WERI-Rb-1 (cell line): ENCODE measurements around the gene RNU11.

ENCODE experiments used
- DNase-seq: peaks from one replicate; pipeline ENCODE4 v3.0.0-alpha.2; 2020
- H3K27ac ChIP-seq: fragments of 250-450 bp; sonication (Bioruptor Pico); 2 replicates; pipeline ENCODE4 v1.5.1; 2020; ENCODE audit warnings: mild to moderate bottlenecking, moderate library complexity
- H3K27me3 ChIP-seq: fragments of 250-450 bp; sonication (Bioruptor Pico); 2 replicates; pipeline ENCODE4 v1.5.1; 2021; ENCODE audit warnings: mild to moderate bottlenecking, low read depth, moderate library complexity; ENCODE audit not compliant: insufficient read depth, severe bottlenecking
- H3K36me3 ChIP-seq: fragments of 250-450 bp; sonication (Bioruptor Pico); 2 replicates; pipeline ENCODE4 v1.5.1; 2020; ENCODE audit warnings: mild to moderate bottlenecking, moderate library complexity
- H3K4me3 ChIP-seq: 2 replicates; pipeline ENCODE4 v1.5.1; 2011; ENCODE audit warnings: low read depth, mild to moderate bottlenecking, control low read depth, low read length
- H3K9me3 ChIP-seq: fragments of 250-450 bp; sonication (Bioruptor Pico); 2 replicates; pipeline ENCODE4 v1.5.1; 2021; ENCODE audit warnings: mild to moderate bottlenecking, moderate library complexity; ENCODE audit not compliant: severe bottlenecking
- TF ChIP-seq, protein P1 (sequence below): IDR thresholded peaks from 2 replicates; pipeline ENCODE4 v1.5.1; 2011; ENCODE audit warnings: low read depth, mild to moderate bottlenecking, control low read depth, inconsistent platforms, low read length

Gene RNU11

DNA sequence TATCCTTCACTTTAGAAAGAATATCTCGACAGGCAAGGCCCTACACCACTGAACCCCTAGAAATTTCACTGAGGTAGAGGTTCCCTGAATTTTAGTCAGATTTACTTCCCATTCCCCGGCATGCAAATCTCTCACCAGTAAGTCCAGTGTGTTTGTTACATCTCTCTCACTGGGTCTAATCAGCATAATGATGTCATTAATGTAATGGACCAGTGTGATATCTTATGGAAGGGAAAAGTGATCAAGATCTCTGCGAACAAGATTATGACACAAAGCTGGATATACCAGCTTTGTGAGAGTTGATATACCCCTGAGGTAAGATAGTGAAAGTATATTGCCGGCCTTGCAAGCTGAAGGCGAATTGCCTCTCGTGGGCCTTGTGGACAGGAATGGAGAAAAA lies 7.9 kb downstream of the RNU11 start:
- Histone ChIP-seq H3K4me3 (no peak overlapping the region), H3K27me3 (no peaks in the 10 kb centered on the region), H3K27ac (no peak overlapping the region), H3K36me3 (no peaks in the 10 kb centered on the region), H3K9me3 (no peaks in the 10 kb centered on the region)
- no peak for DNase-seq
- TF ChIP-seq, protein P1, sequence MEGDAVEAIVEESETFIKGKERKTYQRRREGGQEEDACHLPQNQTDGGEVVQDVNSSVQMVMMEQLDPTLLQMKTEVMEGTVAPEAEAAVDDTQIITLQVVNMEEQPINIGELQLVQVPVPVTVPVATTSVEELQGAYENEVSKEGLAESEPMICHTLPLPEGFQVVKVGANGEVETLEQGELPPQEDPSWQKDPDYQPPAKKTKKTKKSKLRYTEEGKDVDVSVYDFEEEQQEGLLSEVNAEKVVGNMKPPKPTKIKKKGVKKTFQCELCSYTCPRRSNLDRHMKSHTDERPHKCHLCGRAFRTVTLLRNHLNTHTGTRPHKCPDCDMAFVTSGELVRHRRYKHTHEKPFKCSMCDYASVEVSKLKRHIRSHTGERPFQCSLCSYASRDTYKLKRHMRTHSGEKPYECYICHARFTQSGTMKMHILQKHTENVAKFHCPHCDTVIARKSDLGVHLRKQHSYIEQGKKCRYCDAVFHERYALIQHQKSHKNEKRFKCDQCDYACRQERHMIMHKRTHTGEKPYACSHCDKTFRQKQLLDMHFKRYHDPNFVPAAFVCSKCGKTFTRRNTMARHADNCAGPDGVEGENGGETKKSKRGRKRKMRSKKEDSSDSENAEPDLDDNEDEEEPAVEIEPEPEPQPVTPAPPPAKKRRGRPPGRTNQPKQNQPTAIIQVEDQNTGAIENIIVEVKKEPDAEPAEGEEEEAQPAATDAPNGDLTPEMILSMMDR, result no peak

DNA sequence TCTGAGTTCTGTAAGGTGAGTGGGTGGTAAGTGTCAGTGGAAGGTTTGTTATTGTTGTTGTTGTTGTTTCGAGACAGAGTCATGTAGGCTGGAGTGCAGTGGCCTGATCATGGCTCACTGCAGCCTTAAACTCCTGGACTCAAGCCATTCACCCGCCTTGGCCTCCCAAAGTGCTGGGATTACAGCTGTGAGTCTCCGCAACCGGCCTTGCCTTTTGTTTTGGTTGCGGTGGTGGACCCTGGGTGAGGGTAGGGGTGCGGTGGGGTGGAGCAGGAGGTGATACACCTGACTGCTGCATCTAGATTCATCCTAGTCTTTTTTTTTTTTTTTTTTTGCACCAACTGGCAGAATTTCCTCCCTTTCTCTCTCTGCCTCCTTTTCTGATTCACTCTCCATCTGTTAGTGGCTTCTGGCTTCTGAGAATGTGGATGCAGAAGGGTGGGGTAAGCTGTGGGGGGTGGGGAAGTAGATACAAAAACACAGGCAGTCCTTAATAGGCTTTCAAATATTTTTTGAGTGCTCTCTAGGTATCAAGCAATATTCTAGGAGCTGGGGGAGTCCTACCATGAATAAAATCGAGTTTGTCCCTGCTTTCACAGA lies 15.6 kb downstream of the RNU11 start:
- H3K27me3 ChIP-seq, result no peaks in the 10 kb centered on the region
- no peaks in the 10 kb centered on the region for H3K36me3 ChIP-seq
- H3K27ac ChIP-seq, result peak overlapping the region; percentile 59
- no peak for DNase-seq
- no peak overlapping the region for H3K4me3 ChIP-seq
- TF ChIP-seq, protein P1, result no peak
- H3K9me3 ChIP-seq, result no peaks in the 10 kb centered on the region

DNA sequence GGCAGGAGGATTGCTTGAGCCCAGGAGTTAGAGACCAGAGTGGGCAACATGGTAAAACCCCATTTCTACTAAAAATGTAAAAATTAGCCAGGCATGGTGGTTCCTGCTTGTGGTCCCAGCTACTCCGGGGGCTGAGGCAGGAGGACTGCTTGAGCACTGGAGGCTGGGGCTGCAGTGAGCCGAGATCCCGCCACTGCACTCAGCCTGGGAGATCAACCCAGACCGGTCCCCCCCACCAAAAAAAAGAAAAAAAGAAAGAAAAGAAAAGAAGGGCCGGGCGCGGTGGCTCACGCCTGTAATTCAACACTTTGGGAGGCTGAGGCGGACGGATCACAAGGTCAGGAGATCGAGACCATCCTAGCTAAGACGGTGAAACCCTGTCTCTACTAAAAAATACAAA lies 18.4 kb downstream of the RNU11 start:
- Histone ChIP-seq H3K9me3 (no peaks in the 10 kb centered on the region), H3K36me3 (no peaks in the 10 kb centered on the region), H3K27me3 (no peaks in the 10 kb centered on the region), H3K27ac (no peak overlapping the region), H3K4me3 (no peak overlapping the region)
- TF ChIP-seq, protein P1, result no peak
- no peak for DNase-seq

DNA sequence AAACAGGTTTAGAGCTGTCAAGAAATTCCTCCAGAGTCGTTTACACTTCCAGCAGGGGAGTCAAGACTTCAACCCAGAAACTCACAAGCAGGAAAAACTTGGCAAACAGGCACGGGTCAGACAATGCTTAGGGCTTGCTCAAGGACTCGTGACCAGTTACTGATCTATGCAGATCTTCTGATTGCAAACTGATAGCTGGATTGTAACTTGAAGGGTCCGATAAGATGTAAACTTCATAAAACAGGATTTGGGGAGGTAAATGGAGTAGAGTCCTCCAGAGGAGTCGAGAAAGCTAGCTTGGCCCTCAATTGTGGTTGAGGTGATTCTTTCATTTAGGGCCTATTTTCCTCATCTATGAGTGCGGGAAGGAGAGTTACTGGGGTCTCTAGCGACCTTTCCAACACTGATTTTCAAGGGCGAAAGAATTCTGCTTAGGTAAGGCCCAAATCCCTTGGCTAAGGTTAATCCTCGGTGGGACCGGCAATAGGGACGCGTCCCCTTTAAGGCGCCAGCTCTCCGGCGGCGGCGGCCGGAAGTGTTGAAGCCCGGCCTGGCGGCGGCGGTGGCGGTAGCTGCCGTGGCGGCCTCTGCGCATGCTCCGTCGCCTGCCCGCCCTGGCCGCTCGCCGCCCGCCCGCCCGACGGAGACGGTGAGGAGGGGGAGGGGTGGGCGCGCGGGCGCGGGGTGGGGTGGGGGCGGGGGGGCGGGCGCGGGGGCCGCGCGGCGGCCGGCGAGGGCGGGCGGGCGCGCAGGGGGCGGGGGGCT lies 20.0 kb downstream of the RNU11 start, which contains the start of gene GMEB1:
Gene GMEB1 (plus strand): TSS at position 594 of the 765 bp plus-strand sequence. CDS start 14,829 bp downstream, outside the sequence.
- no peaks in the 10 kb centered on the region for H3K27me3 ChIP-seq
- H3K27ac ChIP-seq, result peak within 1 kb of the TSS; percentile 95
- peaks cover 1% of the 10 kb centered on the region; the same call in 1 of the 2 replicates for H3K36me3 ChIP-seq
- H3K9me3 ChIP-seq, result no peaks in the 10 kb centered on the region
- TF ChIP-seq, protein P1, result no peak
- DNase-seq, result peak; percentile 90
- peak within 1 kb of the TSS; percentile 72 for H3K4me3 ChIP-seq

DNA sequence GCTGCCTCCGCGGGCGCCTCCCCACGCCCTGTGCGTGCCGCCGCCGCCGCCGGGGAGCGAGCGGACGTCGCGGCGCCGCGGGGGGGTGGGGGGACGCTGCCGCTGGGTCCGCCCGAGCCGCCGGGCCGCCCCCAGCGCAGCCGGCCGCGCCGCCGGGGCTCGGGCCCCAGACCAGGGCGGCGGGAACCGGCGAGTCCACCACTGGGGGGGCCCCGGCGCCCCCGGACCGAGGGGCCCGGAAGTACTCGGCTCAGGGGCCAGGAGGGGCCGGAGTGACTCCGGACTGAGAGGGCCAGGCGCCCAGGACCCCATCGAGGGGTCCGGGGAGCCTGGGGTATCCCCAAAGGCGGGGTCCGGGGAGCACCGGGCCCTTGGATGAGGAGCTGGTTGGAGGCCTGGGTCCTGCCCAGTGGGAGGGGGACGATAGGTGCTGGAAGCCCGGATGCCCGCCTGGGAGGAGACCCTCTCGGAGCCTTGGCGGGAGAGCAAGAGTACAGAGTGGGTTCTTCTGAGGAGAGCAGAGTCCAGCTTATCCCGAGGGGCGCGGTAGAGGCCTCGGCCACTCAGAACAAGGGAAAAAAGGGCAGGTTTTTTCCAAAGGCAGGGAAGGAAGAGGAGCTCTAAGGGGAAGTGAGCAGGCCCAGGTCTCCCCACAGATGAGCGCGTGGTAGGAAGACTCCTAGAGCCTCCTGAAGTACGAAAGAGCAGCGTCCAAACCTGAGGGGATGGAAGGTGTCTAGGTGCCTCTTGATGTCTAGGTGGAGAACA lies 20.7 kb downstream of the RNU11 start:
- H3K27ac ChIP-seq, result peak overlapping the region; percentile 95
- no peaks in the 10 kb centered on the region for H3K27me3 ChIP-seq
- H3K36me3 ChIP-seq, result peaks cover 3% of the 10 kb centered on the region; the same call in 1 of the 2 replicates
- H3K9me3 ChIP-seq, result no peaks in the 10 kb centered on the region
- peak overlapping the region; percentile 72 for H3K4me3 ChIP-seq
- TF ChIP-seq, protein P1, result no peak
- DNase-seq, result peak; percentile 57
